ENCODE data around the gene DUSP21. TPM values are rescaled to one million over a fixed set of nuclear protein-coding genes. Genes with fewer than 3 reads are reported as not detected.
A peak's percentile ranks its signal among the peaks of the same experiment; 100 is the strongest.

Gene DUSP21
- total and polyA plus RNA-seq, 10 of the 15 experiments (the other 5 are each of a cell fraction or from before 2014, with no cell fraction given), result not detected

DNA sequence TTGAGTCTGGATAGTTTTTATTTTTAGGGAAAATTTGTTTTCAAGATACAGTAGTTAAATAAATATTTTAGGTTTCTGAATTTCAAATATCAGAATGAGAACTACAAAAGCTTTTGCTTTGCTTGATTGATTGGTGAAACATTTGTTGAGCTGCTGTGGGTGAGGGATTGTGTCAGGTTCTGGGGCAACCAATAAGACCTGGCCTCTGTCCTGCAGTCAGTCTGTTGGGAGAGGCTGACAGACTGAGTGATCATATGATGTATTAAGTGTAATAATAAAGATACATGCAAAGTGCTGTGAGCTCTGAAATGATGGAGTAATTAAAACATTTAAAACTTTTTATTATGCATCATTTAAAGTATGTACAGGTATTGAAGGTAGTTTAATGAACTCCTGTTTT, 38.8 kb downstream of the DUSP21 start:
- no peaks in the 10 kb centered on the region for H3K27me3 ChIP-seq (replicated peaks in 1 of 2; ENCODE audit: control insufficient read depth in 2 of 2, insufficient read depth in 2 of 2, low read length in 1 of 2)
- no peak for FAIRE-seq
- ChIA-PET RAD21 (ENCODE audit: unreplicated experiment) (interaction anchor here (2.1 kb wide), 1 partner anchor 32 kb away, joined by 5 read pairs; no protein-coding TSS in a partner anchor), POLR2A (interaction anchor here (0.8 kb wide), 1 partner anchor 16 kb away, joined by 3 read pairs; no protein-coding TSS in a partner anchor), CTCF (interaction anchor here (2.1 kb wide), 1 partner anchor 22 kb away, joined by 8 read pairs; no protein-coding TSS in a partner anchor), SMC1A (ENCODE audit: uncharacterized antibody, unreplicated experiment) (interaction anchor here (0.7 to 1.6 kb wide), 8 partner anchors 8 to 214 kb away, joined by 3 to 4 read pairs (median 3); no protein-coding TSS in a partner anchor)
- H4K20me1 ChIP-seq (ENCODE audit: control insufficient read depth, insufficient read depth), result no peaks in the 10 kb centered on the region
- H2AFZ ChIP-seq (ENCODE audit: control insufficient read depth, low read depth, low read length), result no peak overlapping the region
- TF ChIP-seq ATF7 (IDR thresholded peaks at IDR 0.05; ENCODE audit: low read depth), result no peak
- no peak for TF ChIP-seq MEF2B (IDR thresholded peaks at IDR 0.05; ENCODE audit: partially characterized antibody, poor library complexity, severe bottlenecking)
- no peak for TF ChIP-seq NRF1 (conservative IDR thresholded peaks at IDR 0.05; ENCODE audit: low read depth, low read length)
- TF ChIP-seq MTA2 (IDR thresholded peaks at IDR 0.05; ENCODE audit: low read depth), result no peak
- TF ChIP-seq, protein P1, sequence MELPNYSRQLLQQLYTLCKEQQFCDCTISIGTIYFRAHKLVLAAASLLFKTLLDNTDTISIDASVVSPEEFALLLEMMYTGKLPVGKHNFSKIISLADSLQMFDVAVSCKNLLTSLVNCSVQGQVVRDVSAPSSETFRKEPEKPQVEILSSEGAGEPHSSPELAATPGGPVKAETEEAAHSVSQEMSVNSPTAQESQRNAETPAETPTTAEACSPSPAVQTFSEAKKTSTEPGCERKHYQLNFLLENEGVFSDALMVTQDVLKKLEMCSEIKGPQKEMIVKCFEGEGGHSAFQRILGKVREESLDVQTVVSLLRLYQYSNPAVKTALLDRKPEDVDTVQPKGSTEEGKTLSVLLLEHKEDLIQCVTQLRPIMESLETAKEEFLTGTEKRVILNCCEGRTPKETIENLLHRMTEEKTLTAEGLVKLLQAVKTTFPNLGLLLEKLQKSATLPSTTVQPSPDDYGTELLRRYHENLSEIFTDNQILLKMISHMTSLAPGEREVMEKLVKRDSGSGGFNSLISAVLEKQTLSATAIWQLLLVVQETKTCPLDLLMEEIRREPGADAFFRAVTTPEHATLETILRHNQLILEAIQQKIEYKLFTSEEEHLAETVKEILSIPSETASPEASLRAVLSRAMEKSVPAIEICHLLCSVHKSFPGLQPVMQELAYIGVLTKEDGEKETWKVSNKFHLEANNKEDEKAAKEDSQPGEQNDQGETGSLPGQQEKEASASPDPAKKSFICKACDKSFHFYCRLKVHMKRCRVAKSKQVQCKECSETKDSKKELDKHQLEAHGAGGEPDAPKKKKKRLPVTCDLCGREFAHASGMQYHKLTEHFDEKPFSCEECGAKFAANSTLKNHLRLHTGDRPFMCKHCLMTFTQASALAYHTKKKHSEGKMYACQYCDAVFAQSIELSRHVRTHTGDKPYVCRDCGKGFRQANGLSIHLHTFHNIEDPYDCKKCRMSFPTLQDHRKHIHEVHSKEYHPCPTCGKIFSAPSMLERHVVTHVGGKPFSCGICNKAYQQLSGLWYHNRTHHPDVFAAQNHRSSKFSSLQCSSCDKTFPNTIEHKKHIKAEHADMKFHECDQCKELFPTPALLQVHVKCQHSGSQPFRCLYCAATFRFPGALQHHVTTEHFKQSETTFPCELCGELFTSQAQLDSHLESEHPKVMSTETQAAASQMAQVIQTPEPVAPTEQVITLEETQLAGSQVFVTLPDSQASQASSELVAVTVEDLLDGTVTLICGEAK (IDR thresholded peaks at IDR 0.05; ENCODE audit: borderline replicate concordance), result no peak
- TF ChIP-seq SIN3A (IDR thresholded peaks at IDR 0.05; ENCODE audit: low read depth, low read length), result no peak
- no peaks in the 10 kb centered on the region for H3K4me1 ChIP-seq (ENCODE audit: control insufficient read depth, insufficient read depth, low read length)
- intact Hi-C loops (cut with micrococcal nuclease; ENCODE audit: unreplicated experiment), result no loop called here
- ATAC-seq, result peak; percentile 44
- no peak overlapping the region for H3K4me2 ChIP-seq (ENCODE audit: control insufficient read depth, insufficient read depth)
- no TSS peak for BruUV-seq (replicated peaks)
- no peaks in the 10 kb centered on the region; the same call in 1 of the 3 replicates for H3K9me3 ChIP-seq (replicated peaks; ENCODE audit: control insufficient read depth, insufficient read depth, low read length)
- no peaks in the 10 kb centered on the region; a peak in 1 of 4 replicates for H3K36me3 ChIP-seq (ENCODE audit: control insufficient read depth in 2 of 2, insufficient read depth in 2 of 2, low read length in 1 of 2)
- no peak overlapping the region for H3K9ac ChIP-seq (ENCODE audit: control insufficient read depth, insufficient read depth, low read length)
- no peak for DNase-seq (ENCODE audit: low read depth, low spot score)
- in situ Hi-C loops (cut with MboI), result loop anchor here (25.0 kb wide), 2 partner anchors 180 to 880 kb away; no protein-coding TSS in a partner anchor
- H3K4me3 ChIP-seq, result no peak overlapping the region
- peaks cover 88% of the 10 kb centered on the region for H3K79me2 ChIP-seq (ENCODE audit: control insufficient read depth, insufficient read depth, low read length)
- H3K27ac ChIP-seq (ENCODE audit: control insufficient read depth, insufficient read depth), result no peak overlapping the region
